Eye (tissue), 1 donor: ENCODE measurements around the gene XPO5.
A peak's percentile ranks its signal among the peaks of the same experiment; 100 is the strongest.
"Not testable (repeated sequence)": the region's sequence is repeated elsewhere in the genome, so short reads cannot be mapped to it uniquely, and the experiment has no call there.

Experiments
- DNase-seq: peaks from one replicate; pipeline ENCODE4 v3.0.0-alpha.2; 2015

The XPO5 gene

GRCh38 chr6:43575772-43576551, at the start of gene XPO5, which contains the start of gene POLH:
Gene XPO5 (minus strand): TSS chr6:43576038. CDS start chr6:43575864, 174 bp downstream.
Gene POLH (plus strand): TSS chr6:43576185. CDS start chr6:43582320, 6,135 bp downstream.
- peak; percentile 95 for DNase-seq

- DNase-seq, result no peak
These were observed 49.7 kb upstream of the XPO5 start for GRCh38 chr6:43625393-43625992.

- no peak for DNase-seq
These were observed 49.0 kb upstream of the XPO5 start for GRCh38 chr6:43624786-43625288.

GRCh38 chr6:43623880-43624785, 48.3 kb upstream of the XPO5 start:
- no peak for DNase-seq

- DNase-seq, result no peak
These were observed 46.7 kb upstream of the XPO5 start for GRCh38 chr6:43622541-43622940.

GRCh38 chr6:43621836-43622180, 46.0 kb upstream of the XPO5 start:
- no peak for DNase-seq

- no peak for DNase-seq
These were observed 45.4 kb upstream of the XPO5 start for GRCh38 chr6:43621078-43621835.

GRCh38 chr6:43616725-43617472, 41.1 kb upstream of the XPO5 start:
- DNase-seq, result no peak

- DNase-seq, result no peak
These were observed 38.5 kb upstream of the XPO5 start for GRCh38 chr6:43614396-43614730.

GRCh38 chr6:43613721-43614395, 38.0 kb upstream of the XPO5 start:
- no peak for DNase-seq

GRCh38 chr6:43610431-43610830, 34.6 kb upstream of the XPO5 start:
- DNase-seq, result no peak

- no peak for DNase-seq
These were observed 33.6 kb upstream of the XPO5 start for GRCh38 chr6:43609402-43609801.

- DNase-seq, result no peak
These were observed 33.0 kb upstream of the XPO5 start for GRCh38 chr6:43608807-43609206.

GRCh38 chr6:43608310-43608763, 32.5 kb upstream of the XPO5 start:
- peak; percentile 93 for DNase-seq

- DNase-seq, result no peak
These were observed 30.2 kb upstream of the XPO5 start for GRCh38 chr6:43606019-43606418.

- no peak for DNase-seq
These were observed 28.3 kb upstream of the XPO5 start for GRCh38 chr6:43604174-43604573.

- no peak for DNase-seq
These were observed 24.8 kb upstream of the XPO5 start for GRCh38 chr6:43600595-43600994.

GRCh38 chr6:43593938-43594337, 18.1 kb upstream of the XPO5 start:
- DNase-seq, result no peak

- not testable (repeated sequence) for DNase-seq
These were observed 13.7 kb upstream of the XPO5 start for GRCh38 chr6:43589564-43589963.

- DNase-seq, result no peak
These were observed 12.4 kb upstream of the XPO5 start for GRCh38 chr6:43588194-43588593.

GRCh38 chr6:43584892-43585570, 9.2 kb upstream of the XPO5 start:
- DNase-seq, result no peak
